ENCODE data around the gene ZNF232.
"Not testable (repeated sequence)": the region's sequence is repeated elsewhere in the genome, so short reads cannot be mapped to it uniquely, and the experiment has no call there.

Gene ZNF232

GRCh38 chr17:5135726-5136579 is 24.3 kb upstream of the ZNF232 start:
- Histone ChIP-seq H3K4me2 (ENCODE audit: low read depth, low read length, poor library complexity, severe bottlenecking) (no peak overlapping the region), H3K4me1 (ENCODE audit: insufficient read depth, low read length, poor library complexity, severe bottlenecking) (no peaks in the 10 kb centered on the region), H3K9ac (ENCODE audit: low read depth, low read length, poor library complexity, severe bottlenecking) (no peak overlapping the region), H3K79me2 (ENCODE audit: insufficient read depth, low read length) (no peaks in the 10 kb centered on the region), H3K27me3 (ENCODE audit: insufficient read depth, low read length, poor library complexity, severe bottlenecking) (no peaks in the 10 kb centered on the region), H3K9me2 (replicated peaks; ENCODE audit: low read depth, low read length) (no peaks in the 10 kb centered on the region), H3F3A (ENCODE audit: low read depth) (no peaks in the 10 kb centered on the region), H3K36me3 (ENCODE audit: insufficient read depth, low read length) (no peaks in the 10 kb centered on the region), H4K20me1 (ENCODE audit: insufficient read depth, low read length, poor library complexity, severe bottlenecking) (no peaks in the 10 kb centered on the region), H3K4me3 (ENCODE audit: low read length, poor library complexity, severe bottlenecking) (no peak overlapping the region), H2AFZ (ENCODE audit: low read length) (no peak overlapping the region), H3K9me3 (ENCODE audit: insufficient read depth, low read depth, low read length) (no peaks in the 10 kb centered on the region)
- TF ChIP-seq EZH2phosphoT487 (IDR thresholded peaks at IDR 0.05; ENCODE audit: borderline replicate concordance): no peak
- TF ChIP-seq, protein P1, sequence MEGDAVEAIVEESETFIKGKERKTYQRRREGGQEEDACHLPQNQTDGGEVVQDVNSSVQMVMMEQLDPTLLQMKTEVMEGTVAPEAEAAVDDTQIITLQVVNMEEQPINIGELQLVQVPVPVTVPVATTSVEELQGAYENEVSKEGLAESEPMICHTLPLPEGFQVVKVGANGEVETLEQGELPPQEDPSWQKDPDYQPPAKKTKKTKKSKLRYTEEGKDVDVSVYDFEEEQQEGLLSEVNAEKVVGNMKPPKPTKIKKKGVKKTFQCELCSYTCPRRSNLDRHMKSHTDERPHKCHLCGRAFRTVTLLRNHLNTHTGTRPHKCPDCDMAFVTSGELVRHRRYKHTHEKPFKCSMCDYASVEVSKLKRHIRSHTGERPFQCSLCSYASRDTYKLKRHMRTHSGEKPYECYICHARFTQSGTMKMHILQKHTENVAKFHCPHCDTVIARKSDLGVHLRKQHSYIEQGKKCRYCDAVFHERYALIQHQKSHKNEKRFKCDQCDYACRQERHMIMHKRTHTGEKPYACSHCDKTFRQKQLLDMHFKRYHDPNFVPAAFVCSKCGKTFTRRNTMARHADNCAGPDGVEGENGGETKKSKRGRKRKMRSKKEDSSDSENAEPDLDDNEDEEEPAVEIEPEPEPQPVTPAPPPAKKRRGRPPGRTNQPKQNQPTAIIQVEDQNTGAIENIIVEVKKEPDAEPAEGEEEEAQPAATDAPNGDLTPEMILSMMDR (conservative IDR thresholded peaks at IDR 0.05; ENCODE audit: low read length): no peak

GRCh38 chr17:5135131-5135712 is 23.5 kb upstream of the ZNF232 start:
- H3K4me3 ChIP-seq (ENCODE audit: low read length, poor library complexity, severe bottlenecking); H3K4me2 ChIP-seq (ENCODE audit: low read depth, low read length, poor library complexity, severe bottlenecking); H3K9ac ChIP-seq (ENCODE audit: low read depth, low read length, poor library complexity, severe bottlenecking); H3K4me1 ChIP-seq (ENCODE audit: insufficient read depth, low read length, poor library complexity, severe bottlenecking); H2AFZ ChIP-seq (ENCODE audit: low read length); H4K20me1 ChIP-seq (ENCODE audit: insufficient read depth, low read length, poor library complexity, severe bottlenecking); H3K9me2 ChIP-seq (replicated peaks; ENCODE audit: low read depth, low read length); H3K36me3 ChIP-seq (ENCODE audit: insufficient read depth, low read length); H3K27me3 ChIP-seq (ENCODE audit: insufficient read depth, low read length, poor library complexity, severe bottlenecking); H3K79me2 ChIP-seq (ENCODE audit: insufficient read depth, low read length); H3K9me3 ChIP-seq (ENCODE audit: insufficient read depth, low read depth, low read length); H3F3A ChIP-seq (ENCODE audit: low read depth): not testable (repeated sequence)

DNA sequence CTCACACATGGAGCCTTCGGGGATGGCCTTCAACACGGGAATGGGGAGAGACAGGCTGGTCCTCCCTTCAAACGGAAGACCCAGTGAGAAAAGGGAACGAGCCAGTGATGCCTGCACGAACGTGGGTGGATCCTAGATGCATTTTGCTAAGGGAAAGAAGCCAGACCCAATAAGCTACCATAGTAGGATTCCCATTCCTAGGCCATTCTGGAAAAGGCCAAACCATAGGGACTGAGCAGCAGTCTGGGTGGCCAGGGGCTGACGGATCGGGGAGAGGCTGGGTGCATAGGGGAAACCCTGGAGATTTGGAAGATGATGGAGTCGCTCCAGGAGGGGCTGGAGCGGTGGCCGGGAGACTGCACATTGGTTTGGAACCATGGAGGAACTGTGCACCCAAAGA is 22.9 kb upstream of the ZNF232 start:
- H3K9me3 ChIP-seq (ENCODE audit: insufficient read depth, low read depth, low read length); H3K27me3 ChIP-seq (ENCODE audit: insufficient read depth, low read length, poor library complexity, severe bottlenecking); H3K4me2 ChIP-seq (ENCODE audit: low read depth, low read length, poor library complexity, severe bottlenecking); H3F3A ChIP-seq (ENCODE audit: low read depth); H3K4me1 ChIP-seq (ENCODE audit: insufficient read depth, low read length, poor library complexity, severe bottlenecking); H3K36me3 ChIP-seq (ENCODE audit: insufficient read depth, low read length); H3K9me2 ChIP-seq (replicated peaks; ENCODE audit: low read depth, low read length); H3K79me2 ChIP-seq (ENCODE audit: insufficient read depth, low read length); H3K4me3 ChIP-seq (ENCODE audit: low read length, poor library complexity, severe bottlenecking); H2AFZ ChIP-seq (ENCODE audit: low read length); H3K9ac ChIP-seq (ENCODE audit: low read depth, low read length, poor library complexity, severe bottlenecking); H4K20me1 ChIP-seq (ENCODE audit: insufficient read depth, low read length, poor library complexity, severe bottlenecking): not testable (repeated sequence)

- H3K4me3 ChIP-seq (ENCODE audit: low read length, poor library complexity, severe bottlenecking); H3K79me2 ChIP-seq (ENCODE audit: insufficient read depth, low read length); H3K9me3 ChIP-seq (ENCODE audit: insufficient read depth, low read depth, low read length); H3K36me3 ChIP-seq (ENCODE audit: insufficient read depth, low read length); H4K20me1 ChIP-seq (ENCODE audit: insufficient read depth, low read length, poor library complexity, severe bottlenecking); H3K4me1 ChIP-seq (ENCODE audit: insufficient read depth, low read length, poor library complexity, severe bottlenecking); H3K4me2 ChIP-seq (ENCODE audit: low read depth, low read length, poor library complexity, severe bottlenecking); H3K9ac ChIP-seq (ENCODE audit: low read depth, low read length, poor library complexity, severe bottlenecking); H3F3A ChIP-seq (ENCODE audit: low read depth); H2AFZ ChIP-seq (ENCODE audit: low read length); H3K27me3 ChIP-seq (ENCODE audit: insufficient read depth, low read length, poor library complexity, severe bottlenecking); H3K9me2 ChIP-seq (replicated peaks; ENCODE audit: low read depth, low read length): not testable (repeated sequence)
Measured at GRCh38 chr17:5133961-5134360, 22.3 kb upstream of the ZNF232 start.

Measured in Loucy (cell line).